Ramos (cell line): ENCODE data around the gene ADCYAP1R1.

ENCODE experiments used
- in situ Hi-C: fragments of 300-500 bp; cut with MboI; formaldehyde crosslinking; loops from one replicate; pipeline ENCODE4 v1.14.3; 2022; ENCODE audit warnings: low sequenced_read_pairs; ENCODE audit not compliant: unreplicated experiment

ADCYAP1R1 gene

DNA sequence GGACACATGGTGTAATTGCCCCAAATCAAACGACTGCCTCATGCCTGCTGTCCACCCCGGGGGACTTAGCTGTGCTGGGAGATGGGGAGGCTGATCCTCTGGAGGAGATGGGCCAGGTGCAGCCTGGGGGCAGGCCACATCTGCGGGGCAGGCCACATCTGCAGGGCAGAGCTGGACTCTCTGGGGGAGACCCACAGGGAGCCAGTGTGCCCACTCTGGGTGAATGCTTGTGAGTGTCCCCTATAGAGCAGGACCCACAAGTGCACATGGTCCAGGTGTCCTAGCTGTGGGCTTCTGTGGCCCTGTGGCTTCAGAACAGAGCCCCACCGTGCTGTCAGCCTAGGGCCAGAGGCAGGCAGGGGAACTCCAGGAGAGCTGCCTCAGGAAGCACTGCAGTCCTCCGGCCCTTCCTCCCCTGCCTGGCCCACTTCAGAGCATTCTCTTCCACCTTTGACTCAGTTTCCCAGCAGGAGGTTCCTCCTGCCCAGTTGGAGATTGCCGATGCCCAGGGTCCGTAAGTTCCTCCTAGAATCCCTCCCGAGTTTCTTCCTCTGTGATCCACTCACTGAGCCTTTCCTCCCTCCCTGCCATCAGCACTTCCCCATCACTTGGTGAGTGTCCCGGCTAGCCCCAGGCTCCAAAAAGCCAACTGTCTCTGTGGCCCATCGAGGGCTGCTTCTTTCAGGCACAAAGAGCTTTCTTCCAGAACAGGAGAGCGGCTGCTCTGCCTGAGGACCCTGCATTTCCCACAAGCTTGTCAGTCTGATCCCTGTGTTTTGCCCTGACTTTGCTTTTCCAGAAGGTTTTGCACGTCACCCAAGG is 50.3 kb downstream of the ADCYAP1R1 start:
- in situ Hi-C loops, result no loop called here

DNA sequence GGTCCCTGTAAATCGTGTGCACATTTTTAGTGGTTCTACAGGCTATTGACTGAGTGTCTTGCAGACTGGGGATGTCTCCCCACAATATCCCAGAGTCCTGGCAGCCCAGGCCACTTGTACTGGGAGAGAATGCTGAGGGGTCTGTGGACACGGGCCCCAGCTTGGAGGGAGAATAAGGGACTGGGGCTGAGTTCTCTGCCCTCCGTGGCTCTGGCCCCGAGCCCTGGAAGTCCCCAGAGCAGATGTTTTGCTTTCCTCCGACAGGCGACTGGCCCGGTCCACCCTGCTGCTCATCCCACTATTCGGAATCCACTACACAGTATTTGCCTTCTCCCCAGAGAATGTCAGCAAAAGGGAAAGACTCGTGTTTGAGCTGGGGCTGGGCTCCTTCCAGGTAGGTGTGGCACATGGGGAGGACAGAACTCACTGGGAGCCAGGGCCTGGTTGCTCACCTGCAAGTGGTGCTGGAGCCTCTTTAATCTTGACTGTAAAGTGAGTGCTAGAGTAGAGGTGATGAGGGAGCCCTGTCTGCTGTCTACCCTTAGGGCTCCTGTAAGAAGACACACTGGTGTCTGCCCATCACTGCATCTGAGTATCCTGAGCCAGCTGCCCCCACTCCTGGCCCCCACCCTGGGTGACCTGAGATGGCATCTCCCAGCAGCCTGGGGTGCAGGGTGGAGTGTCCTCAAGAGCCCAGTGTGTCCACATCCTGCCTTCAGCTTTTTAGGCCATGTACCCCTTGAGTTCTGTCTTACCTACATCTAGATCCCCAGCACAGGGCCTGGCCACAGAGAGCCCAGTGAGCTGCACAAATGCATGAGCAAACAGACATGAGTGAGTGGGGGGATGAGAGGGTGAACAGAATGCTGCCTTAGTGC is 51.1 kb downstream of the ADCYAP1R1 start:
- in situ Hi-C loops, result no loop called here

DNA sequence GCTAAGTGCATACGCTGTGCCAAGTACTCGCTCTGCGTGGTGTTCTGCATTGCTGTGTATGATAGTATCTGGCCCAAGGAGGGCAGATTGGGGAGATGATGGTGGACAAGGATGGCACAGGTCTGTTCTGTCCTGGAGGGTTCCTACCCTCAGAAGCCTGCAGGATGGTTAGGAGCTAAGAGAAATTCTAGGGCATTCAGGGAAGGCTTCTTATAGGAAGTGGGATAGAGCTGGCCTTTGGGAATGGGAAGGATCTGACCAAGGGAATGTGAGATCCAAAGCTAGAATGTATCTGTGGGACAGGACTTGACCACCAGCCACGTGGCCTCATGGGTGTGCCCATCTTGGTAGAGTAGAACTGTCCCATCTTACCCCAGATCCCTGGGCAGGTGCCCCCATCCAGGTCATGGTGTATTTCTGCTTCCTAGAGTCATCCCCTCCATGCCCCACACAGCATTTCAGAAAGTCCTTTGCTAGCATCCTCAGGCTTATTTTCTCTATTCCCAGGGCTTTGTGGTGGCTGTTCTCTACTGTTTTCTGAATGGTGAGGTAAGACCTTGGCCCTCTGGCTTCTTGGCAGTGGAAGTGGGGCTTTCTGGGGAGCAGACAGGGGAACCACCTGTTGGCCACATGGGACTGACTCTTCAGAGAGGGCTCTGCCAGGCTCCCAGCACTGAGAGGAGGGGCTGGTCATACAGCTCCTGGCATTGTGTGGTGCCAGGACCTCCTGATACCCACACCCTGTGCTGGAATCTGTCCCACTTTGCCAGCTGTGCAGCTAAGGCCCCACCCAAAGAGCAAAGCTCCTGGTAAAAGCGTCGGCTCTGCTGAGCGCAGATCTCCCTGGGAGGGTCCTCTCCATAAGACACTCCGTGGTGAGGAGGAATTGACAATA is 52.5 kb downstream of the ADCYAP1R1 start:
- in situ Hi-C loops, result no loop called here

DNA sequence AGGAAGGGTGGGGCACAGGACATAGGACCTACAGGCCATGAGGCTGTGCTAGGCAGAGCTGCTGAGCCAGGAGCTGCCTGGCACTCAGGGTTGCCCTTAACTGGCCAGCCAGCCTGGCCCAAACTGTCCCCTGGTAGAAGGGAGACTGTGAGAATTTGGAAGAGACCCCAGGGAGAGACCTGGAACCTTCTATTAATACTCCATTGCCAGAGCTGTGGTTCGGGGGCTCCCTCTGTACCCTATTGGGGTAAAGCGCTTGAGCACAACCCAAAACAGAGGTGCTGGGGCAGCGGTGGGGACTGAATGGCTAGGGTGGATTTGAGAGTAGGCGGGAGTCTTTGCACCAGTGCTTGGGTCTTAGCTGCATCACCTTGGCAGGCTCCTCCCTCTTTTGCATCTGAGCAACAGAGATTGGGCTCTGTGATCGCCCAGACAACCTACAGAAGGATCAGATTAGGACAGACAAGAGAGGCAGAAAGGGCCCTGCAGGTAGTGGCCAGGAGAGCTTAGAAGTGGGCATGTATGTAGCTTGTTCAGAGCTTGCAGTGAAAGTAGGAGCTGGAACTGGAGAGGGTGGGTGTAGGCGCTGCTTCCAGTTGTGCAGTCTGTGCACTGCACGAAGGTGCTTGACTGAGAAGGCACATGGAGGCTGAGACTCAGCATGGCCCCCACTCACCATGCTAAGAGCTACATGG is 53.3 kb downstream of the ADCYAP1R1 start:
- in situ Hi-C loops, result no loop called here

DNA sequence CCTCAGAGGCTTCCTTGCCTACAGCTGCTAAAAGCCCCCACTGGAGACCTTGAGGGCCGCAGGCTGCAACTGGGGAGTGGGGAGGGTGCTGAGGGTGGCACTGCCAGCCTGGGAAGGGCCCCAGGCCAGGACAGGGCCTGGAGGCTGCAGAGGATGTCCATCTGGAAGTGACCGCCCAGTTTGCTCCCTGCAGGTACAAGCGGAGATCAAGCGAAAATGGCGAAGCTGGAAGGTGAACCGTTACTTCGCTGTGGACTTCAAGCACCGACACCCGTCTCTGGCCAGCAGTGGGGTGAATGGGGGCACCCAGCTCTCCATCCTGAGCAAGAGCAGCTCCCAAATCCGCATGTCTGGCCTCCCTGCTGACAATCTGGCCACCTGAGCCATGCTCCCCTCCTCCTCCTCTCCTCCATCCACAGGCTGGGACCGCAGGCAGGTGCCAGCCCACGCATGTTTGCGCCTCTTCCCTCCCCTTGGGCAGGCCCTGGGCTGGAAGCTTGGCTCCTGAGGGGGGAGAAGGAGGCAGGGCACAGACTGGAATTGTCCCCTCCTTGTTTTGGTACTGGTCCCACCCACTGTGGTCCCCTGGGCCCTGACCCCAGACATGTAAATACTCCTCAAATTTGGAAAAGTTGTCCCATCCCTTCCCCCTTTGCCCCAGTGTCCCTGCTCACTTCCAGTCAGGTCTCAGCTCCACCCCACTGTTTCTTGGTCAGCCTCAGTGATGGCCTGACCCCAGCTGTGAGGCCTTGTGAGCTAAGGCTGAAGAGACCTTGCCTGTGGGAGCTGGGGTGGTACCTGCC is 54.4 kb downstream of the ADCYAP1R1 start:
- in situ Hi-C loops, result no loop called here

DNA sequence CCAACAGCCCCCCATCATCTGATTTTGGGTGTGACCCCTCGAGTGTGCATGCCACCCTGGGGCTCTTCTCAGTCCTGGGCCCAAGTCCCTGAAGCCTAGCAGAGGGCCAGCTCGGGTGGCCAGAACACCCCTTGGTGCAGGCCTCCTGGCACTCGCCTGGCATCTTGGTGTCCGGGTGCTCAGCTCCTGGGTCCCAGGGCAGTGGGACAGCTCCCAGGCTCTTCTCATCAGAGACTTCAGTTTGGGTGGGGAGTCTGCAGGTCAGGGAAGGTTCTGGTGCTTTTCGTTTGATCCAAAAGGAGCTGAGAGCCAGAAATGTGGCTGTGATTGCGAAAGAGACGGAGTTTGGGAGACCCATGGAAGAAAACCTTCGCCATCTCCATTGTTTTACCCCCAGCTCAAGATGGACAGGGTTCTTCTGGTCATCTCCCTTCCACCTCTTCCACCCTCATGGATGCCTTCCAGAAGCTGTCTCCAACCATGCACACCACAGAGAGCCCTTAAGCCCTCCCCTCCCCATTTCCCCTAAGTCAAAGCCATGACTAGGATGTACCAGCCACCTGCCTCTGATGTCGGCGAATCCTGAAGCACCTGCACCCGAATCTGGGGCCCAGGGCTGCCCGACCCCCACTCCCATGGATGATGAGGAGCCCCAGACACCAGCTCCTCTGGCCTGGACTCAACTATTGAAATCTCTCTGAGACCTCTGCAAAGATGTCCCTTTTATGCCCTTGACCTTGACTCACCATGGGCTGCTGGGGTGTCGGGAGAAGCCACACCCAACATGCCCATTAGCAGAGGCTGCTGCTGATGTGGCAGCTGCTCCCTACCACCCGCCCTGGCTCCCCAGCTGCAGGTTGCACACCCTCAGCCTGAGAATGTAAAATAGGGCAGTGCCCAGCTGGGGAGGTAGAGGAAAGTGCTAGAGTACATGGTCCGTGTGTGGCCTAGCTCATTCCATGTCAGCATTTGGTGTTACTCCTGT is 55.3 kb downstream of the ADCYAP1R1 start:
- in situ Hi-C loops, result no loop called here

DNA sequence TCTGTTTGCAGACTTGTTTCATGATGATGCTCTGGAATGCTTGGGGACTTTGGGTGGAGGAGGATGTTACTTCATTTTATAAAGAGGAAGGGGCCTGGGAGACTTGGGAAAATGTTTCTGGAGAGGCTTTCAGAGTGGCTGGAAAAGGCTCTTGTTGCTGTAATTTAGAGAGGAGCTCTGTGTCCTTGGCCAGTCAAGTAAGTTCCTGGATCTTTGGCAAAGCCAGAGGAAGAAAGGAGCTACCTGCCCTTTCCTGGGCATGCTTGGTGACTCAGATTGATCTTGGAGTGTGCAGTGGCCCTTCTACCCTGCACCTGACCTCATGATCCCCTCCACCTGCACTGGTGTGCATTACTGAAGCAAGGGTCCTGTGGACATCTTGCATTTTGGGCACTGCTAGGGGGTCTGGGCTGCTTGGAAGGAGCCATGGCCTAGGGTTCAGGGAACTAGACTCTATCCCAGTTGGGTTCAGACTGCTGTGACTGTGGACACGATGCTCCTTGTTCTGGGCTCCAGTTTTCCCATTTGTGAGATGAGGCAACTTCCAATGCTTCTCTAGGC is 56.1 kb downstream of the ADCYAP1R1 start:
- in situ Hi-C loops, result no loop called here

DNA sequence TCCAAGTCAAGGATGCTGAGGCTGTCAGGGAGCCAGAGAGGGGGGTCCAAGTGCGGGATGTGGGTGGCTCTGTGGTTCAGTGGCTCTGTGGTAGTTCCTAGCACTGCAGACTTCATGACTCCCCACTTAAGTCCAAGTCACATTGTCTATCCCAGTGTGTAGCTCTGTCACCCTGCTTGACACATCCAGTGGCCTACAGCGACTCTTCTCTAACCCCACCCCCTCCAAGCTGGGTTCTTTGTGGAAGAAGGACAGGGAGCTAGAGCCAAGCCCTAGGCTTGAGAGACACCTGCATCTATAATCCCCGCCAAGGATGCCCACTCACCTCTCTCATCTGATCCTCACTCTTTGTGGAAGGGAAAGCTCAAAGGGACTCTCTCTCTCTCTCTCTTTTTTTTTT is 57.6 kb downstream of the ADCYAP1R1 start:
- in situ Hi-C loops, result no loop called here

DNA sequence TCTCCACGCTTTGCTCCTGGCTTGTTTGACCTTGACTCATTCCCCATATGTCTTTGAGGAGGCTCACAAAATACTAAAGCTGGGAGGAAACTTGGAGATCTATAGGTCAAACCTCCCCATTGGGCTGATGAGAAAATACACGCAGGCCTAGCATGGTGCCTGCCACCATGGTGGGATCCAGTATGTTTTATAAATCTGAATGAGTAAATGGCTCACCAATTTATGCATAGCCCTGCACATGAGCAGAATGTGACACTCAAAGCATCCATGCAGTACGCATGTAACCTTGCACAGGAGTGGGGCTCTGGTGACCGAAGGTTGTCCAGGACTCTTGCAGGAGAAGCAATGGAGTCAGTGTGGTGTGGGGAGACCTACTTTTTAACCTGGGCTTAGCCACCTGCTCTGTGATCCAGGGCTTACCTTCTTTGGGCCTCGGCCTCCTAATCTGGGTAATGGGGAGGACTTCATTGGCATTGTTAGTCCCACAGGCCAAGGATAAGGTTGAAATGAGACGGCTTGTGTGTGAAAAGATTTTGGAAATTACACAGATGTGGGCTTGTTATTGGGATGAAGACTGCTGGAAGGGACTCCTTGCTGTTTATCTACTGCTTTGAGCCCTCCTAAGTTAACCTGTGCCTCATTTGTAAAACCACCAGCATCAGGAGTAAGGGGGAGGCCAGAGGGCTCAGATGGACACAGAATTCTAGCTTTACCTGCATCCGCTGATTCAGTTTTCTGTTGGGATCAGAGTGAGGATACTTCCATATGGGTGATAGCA is 58.4 kb downstream of the ADCYAP1R1 start:
- in situ Hi-C loops, result no loop called here

DNA sequence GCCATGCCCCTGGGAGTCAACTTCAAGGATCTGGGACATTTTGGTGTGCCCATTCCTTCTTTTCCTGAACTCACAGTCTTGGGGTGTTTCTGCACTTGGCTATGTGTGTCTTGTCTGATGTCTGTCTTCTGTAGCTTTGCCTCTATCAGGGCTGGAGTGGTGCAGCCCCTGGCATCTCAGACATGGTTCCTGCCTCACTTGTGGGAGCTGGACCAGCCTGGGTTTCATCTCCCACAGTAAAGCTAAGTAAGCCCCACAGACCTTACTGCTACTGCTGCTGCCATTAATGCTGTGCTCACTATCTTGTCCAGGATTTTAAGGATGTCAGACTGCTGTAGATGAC is 59.0 kb downstream of the ADCYAP1R1 start:
- in situ Hi-C loops, result no loop called here

DNA sequence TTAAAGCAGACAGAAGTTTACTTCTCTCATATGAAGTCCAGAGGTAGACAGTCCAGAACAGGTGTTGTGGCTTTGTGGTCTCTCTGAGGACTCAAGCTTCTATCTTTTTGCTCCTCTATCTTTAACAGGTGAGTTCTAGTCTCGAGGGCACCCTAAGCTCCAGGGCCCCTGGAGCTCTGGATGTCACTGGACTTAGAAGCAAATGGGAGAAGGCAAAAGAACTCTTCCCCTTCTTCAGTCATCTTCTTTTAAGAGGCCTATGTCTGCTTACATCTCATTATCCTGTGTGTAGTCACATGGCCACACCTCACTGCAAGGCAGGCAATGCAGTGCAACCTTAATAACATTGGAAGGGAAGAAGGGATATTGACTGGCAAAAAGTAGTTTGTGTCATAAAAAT is 61.6 kb downstream of the ADCYAP1R1 start:
- in situ Hi-C loops, result no loop called here

DNA sequence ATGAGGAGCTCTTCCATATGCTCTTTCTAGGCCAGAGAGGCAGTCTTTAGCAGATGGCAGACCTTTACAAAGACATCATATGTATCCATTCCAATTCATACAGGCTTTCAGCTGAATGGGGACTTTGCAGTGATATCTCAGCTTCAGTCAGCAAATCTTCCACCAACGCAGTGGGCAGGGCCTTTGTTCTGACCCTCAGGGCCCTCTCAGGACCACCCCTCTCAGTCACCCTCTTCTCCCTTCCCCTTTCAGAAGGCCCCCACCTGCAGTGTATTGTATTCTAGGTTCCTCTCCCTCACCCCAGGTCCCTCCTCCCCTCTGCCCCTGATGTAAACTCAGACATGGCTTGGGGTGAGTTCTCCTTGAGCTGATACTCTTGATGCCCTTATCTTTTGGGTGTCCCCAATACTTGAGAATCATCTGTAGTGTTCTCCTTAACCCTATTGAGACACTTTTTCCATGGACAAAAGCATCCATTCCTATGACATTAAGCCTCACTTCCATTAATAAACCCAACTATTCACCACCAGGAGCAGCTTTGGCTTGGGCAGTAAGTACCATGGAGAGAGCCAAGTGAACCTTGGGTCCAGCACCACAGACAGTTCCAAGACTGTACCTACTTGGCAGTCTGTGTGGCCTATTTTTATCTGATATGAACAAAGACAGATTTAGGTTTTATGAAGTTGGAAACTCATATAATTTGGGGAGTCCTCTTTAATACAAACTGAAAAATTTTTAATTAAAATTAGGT is 62.7 kb downstream of the ADCYAP1R1 start:
- in situ Hi-C loops, result no loop called here

DNA sequence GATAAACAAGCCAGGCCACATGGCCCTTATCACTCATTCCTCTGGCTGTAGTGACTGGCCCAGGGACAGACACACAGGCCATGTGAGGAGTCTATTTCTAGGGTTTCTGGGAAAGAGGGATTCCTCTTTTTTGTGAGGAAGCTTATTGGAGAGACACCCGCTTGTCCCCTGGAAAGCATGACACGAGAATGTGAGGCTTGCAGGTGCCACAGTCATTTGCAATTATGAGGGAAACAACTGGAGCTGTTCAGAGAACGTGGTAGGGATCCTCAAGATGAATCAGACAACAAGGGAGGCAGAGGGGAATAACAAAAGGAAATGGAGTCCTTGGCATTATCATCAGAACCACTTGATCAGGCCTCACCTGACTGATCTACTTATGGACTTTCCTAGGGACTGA is 64.5 kb downstream of the ADCYAP1R1 start:
- in situ Hi-C loops, result no loop called here

DNA sequence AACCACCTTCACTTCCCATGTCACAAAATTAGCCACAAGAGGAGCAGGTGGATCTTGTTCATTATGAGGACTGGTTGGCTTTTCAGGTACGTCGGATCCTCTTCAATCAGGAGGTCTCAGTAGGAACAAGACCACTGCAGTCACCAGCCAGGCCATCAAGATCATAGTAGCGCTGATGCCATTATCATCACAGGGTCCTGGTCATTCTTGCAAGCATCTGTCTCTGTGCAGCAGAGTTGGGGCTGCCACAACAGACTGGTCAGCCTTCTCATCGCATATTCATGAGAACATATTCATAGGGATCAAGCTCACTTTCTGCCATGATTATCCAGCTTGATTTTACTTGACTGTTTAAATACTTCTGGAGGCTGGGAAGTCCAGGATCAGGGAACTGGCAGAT is 67.1 kb downstream of the ADCYAP1R1 start:
- in situ Hi-C loops, result no loop called here

DNA sequence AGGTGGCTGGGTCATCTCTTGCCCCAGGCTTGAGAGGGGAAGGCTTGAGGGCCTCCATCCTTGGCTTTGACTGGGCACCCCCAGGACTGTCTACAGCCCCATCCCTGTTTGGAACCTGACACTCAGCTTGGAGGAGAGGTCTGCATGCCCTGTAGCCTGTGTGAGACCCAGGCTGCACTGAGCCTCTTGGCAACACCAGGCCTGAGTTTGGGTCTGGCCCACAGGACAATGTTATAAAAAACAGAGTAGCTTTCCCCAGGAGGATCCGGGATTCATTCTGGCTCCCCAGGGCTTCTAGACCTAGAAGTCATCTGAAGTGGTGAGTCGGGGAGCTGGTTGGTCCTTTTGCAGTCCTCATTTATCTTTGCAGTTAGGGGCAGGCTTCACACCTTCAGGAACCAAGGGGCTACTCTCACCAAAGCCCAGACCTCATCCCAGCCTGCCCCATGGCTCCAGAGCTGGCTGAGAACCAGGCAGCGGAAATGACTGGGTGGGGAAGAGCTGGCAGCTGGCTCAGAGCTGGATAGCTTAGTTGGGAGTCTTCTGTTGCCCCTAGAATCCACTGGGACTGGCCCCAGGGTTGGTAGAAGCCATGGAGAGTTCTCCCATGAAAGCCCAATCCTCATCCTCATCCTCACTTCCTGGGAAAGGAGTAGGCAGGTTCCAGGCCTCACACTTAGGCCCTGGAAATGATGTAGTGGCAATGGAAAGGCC is 68.8 kb downstream of the ADCYAP1R1 start:
- in situ Hi-C loops, result loop anchor here (5.0 kb wide), 1 partner anchor 319 kb away; no protein-coding TSS in a partner anchor

DNA sequence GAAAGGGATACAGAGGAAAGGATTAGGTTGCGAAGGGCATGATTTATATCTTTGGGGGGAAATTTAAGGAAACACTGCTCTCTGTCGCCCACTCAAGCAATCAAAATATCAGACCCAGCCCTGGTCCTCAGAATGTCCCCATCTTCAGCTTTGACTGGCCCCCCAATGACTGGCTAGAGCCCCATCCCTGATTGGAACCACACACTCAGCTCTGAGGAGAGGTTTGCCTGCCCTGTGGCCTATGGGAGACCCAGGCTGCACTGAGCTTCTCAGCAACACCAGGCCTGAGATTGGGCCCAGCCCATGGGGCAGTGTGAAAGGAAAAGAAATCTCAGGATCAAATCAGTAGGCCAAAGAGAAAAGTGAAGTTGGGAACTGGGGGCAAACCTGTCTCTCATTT is 69.5 kb downstream of the ADCYAP1R1 start:
- in situ Hi-C loops, result loop anchor here (5.0 kb wide), 1 partner anchor 319 kb away; no protein-coding TSS in a partner anchor
